NCI-H446 (cell line): ENCODE data around the gene EIF2S1.
"Not testable (repeated sequence)": the region's sequence is repeated elsewhere in the genome, so short reads cannot be mapped to it uniquely, and the experiment has no call there.

ENCODE experiments used
- DNase-seq, 2 experiments: peaks; one replicate each; lab custom pipeline; 2025; lab: John Stamatoyannopoulos, UW

EIF2S1 gene

DNA sequence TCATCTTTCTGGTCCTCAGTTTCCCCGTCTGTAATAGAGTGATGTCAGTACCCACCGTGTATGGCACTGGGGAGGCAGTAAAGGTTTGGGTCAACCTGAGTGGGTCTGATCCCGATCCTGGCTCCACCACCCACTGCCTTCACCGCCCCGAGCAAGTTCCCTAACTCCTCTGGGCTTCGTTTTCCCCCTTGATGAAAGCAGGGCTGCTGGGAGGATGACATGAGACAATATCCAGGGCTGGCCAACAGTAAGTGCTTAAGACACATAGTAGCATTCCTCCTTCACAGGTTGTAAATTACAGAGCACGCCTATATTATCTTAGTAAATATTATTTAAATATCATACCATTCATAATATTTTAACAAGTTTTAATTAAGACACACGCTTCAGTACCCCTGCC is 51.2 kb downstream of the EIF2S1 start:
- DNase-seq = no peak

DNA sequence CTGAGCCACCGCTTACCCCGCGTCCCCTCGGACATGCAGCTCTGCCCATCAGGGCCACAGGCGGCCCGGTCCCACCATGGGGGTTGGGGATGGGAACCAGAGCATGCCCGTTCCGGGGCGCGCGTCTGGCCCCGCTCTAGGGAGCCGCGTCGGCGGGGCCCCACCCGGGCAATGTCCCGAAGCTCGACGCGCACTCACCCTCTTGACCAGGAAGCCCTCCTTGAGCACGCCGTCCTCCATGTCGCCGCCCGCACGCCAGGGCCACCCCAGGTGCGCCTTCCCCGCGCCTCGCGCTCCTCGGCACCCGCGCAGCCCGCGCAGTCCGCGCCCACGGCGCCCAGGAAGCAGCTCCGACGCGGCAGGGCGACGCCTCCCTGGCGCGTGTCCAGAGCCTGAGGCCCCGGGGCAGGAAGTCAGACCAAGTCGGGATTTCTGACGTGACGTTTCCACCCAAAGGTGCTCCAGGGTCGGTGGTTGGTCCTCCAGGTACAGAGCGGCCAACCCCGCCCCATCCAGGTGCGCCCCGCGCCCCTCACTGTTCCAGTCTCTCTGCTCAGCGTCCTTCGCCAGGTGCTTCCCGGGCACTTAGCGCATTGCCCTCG is 51.8 kb downstream of the EIF2S1 start, which contains the start of gene PLEK2:
TSS of gene PLEK2 (minus strand) at position 346 of the 602 bp plus-strand sequence. CDS start at position 240, 106 bp downstream.
- DNase-seq = no peak

GRCh38 chr14:67413806-67414769 is 54.0 kb downstream of the EIF2S1 start:
- no peak for DNase-seq

GRCh38 chr14:67415610-67416009 is 55.5 kb downstream of the EIF2S1 start:
- DNase-seq = not testable (repeated sequence)

- no peak for DNase-seq
Observed at GRCh38 chr14:67416085-67416484, 56.0 kb downstream of the EIF2S1 start.

DNA sequence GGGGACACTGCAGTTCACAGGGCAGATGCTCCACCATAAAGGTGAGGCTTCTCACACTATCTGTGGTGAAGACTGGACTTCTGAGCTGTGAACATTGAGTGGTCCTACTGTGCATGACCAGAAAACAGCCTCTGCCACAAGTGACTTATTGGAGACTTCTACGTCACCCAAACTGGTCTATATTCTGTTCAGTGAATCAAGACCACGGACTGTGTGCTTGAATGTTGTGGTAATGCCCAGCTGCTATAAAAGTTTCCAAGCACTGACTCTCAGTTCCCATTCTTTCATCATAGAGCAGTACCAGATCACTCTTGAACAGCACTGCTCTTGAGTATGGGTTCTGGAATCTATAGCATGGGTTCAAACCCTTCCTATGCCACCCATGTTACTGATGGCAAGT is 56.7 kb downstream of the EIF2S1 start:
- no peak for DNase-seq

DNA sequence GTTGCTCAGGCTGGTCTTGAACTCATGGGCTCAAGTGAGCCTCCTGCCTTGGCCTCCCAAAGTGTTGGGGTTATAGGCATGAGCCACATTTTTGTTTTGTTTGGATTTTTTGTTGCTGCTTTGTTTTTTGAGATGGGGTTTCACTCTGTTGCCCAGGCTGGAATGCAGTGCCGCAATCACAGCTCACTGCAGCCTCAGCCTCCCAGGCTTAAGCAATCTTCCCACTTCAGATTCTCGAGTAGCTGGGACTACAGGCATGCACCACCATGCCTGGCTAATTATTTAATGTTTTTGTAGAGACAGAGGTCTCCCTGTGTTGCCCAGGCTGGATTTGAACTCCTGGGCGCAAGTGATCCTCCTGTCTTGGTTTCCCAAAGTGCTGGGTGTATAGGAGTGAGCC is 57.5 kb downstream of the EIF2S1 start:
- DNase-seq = no peak

DNA sequence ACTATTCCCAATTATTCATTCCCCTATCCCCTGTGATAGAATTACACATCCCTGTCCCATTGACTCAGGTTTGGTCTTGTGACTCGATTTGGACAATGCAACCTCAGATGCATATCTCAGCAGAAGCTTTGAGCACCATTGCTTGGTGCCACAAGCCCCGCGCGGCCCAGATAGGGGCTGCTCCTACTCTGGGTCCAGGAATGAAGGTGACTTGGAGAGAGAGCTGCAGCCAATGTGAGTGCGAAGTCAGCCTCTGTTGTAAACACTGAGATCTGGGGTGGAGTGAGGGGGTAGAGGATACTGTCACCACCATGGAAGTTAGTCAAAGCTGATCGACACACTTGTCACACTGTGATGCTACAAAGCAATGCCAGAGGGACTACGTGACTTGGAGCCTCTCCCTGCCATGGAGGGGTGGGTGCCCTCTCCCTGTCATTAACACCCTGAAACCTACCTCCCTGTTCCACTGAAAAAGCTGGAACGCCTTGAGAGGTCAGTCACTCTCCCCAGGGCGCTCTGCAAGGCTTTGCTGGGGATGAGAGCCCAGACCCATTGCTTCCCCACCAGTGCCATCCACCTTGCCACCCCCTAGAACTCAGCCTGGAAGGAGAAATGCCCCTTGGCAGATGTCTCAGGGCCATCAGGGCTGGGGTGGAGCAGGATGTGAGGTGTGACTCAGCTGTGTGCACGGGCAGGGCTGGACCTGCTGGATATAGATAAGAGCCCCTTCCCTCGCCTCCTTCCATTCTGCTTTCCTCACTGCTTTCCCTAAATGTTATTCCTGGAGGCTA is 58.5 kb downstream of the EIF2S1 start:
- DNase-seq = no peak

GRCh38 chr14:67420102-67420739 is 60.1 kb downstream of the EIF2S1 start:
- no peak for DNase-seq

GRCh38 chr14:67421356-67422224 is 61.5 kb downstream of the EIF2S1 start:
- DNase-seq = no peak

GRCh38 chr14:67423424-67423823 is 63.3 kb downstream of the EIF2S1 start:
- no peak for DNase-seq

DNA sequence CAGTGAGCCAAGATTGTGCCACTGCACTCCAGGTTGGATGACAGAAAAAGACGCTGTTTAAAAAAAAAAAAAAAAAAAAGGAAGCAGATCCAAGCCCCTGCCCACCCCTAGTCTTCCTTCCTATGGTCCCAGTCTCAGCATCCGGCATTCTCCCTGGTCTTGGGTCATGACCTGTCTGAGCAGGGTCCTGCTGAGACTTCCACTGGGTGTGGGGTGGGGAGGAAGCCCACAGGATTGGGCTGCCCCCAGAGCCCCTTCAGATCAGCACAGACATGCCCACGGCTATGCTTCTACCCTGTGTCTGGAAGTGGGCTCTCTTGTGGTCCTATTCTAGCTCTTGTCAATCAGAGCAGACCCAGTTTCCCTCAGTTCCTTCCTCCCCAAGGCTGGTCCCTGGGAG is 64.4 kb downstream of the EIF2S1 start:
- DNase-seq = no peak

DNA sequence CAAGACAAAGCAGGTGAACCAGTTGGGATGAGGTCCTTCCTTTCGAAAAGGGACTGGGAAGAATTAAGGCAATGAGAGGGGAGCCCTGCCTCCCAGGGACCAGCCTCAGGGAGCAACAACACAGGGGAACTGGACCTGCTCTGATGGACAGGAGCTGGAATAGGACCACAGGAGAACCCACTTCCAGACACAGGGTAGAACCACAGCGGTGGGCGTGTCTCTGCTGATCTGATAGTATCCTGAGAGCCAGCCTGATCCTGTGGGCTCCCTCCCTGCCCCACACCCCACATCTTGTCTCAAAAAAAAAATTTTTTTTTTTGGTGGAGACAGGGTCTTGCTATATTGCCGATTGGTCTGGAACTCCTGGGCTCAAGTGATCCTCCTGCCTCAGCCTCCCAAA is 65.5 kb downstream of the EIF2S1 start:
- no peak for DNase-seq

- DNase-seq = no peak
Observed at GRCh38 chr14:67426161-67426560, 66.0 kb downstream of the EIF2S1 start.

GRCh38 chr14:67426983-67427606 is 67.0 kb downstream of the EIF2S1 start:
- DNase-seq = peak; percentile 16 to 83

- DNase-seq = no peak
Observed at GRCh38 chr14:67428501-67429031, 68.4 kb downstream of the EIF2S1 start.

DNA sequence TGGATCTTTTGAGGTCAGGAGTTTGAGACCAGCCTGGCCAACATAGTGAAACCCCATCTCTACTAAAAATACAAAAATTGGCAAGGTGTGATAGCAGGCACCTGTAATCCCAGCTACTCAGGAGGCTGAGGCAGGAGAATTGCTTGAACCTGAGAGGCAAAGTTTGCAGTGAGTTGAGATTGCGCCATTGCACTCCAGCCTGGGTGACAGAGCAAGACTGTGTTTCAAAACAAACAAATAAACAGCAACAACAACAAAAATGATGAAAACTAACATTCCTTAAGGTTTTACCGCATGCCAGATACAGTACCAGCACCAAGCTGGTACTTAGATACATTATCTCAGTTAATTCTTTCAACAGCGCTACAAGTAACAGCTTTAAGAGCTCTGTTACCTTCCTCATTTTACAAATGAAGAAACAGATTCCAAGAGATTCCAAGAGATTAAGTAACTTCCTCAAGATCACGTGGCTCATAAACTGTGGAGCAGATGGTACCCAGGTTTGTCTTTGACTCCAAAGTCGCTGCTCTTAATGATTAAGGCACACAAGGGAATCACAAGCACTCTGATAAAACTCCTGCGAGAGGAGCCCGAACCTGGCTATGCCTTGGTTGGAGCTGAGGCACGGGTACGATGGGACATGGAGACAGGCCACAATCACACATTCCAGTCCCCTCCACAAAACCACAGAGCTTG is 69.5 kb downstream of the EIF2S1 start:
- DNase-seq = no peak

- DNase-seq = no peak
Observed at GRCh38 chr14:67432050-67432564, 72.0 kb downstream of the EIF2S1 start.

GRCh38 chr14:67435603-67436002 is 75.5 kb downstream of the EIF2S1 start:
- DNase-seq = no peak
